Endodermal cell (in vitro differentiated cells): ENCODE data around the gene GRIK4. TPM values are rescaled to one million over a fixed set of nuclear protein-coding genes. Genes with fewer than 3 reads are reported as not detected.

Experiments used
- DNase-seq: peaks from one replicate; pipeline ENCODE4 v3.0.0-alpha.2; 2017
- H3K27ac ChIP-seq: 2 replicates; pipeline ENCODE4 v1.5.1; 2013; ENCODE audit warnings: mild to moderate bottlenecking, low read depth, low read length, moderate library complexity
- H3K27me3 ChIP-seq: 2 replicates; pipeline ENCODE4 v1.6.1; 2013; ENCODE audit warnings: mild to moderate bottlenecking, low read length, moderate library complexity; ENCODE audit not compliant: insufficient read depth, control insufficient read depth, poor library complexity, severe bottlenecking
- H3K36me3 ChIP-seq: 2 replicates; pipeline ENCODE4 v1.7.0; 2013; ENCODE audit warnings: mild to moderate bottlenecking, low read length, moderate library complexity; ENCODE audit not compliant: control insufficient read depth, insufficient read depth
- H3K4me1 ChIP-seq: one replicate; pipeline ENCODE4 v1.7.0; 2013; ENCODE audit warnings: low read length; ENCODE audit not compliant: control insufficient read depth, insufficient read depth
- H3K4me3 ChIP-seq: 2 replicates; pipeline ENCODE4 v1.5.1; 2013; ENCODE audit warnings: mild to moderate bottlenecking, low read length, moderate library complexity
- H3K9ac ChIP-seq: 2 replicates; pipeline ENCODE4 v1.6.1; 2013; ENCODE audit warnings: mild to moderate bottlenecking, low read length, moderate library complexity; ENCODE audit not compliant: poor library complexity, severe bottlenecking; ENCODE audit errors: extremely low read depth
- H3K9me3 ChIP-seq: 2 replicates; pipeline ENCODE4 v1.6.1; 2013; ENCODE audit warnings: mild to moderate bottlenecking, low read length, moderate library complexity; ENCODE audit not compliant: control insufficient read depth
- H3K27ac Mint-ChIP-seq: 2 replicates; pipeline ENCODE4 v1.8.0; 2020; ENCODE audit warnings: mixed read lengths
- H3K27me3 Mint-ChIP-seq: 2 replicates; pipeline ENCODE4 v1.8.0; 2021; ENCODE audit warnings: mild to moderate bottlenecking, mixed read lengths; ENCODE audit not compliant: insufficient read depth
- H3K36me3 Mint-ChIP-seq: 2 replicates; pipeline ENCODE4 v1.8.0; 2020; ENCODE audit warnings: low read depth, mixed read lengths
- H3K4me1 Mint-ChIP-seq: 2 replicates; pipeline ENCODE4 v1.8.0; 2020; ENCODE audit warnings: mixed read lengths
- H3K4me3 Mint-ChIP-seq: 2 replicates; pipeline ENCODE4 v1.8.0; 2020; ENCODE audit warnings: mild to moderate bottlenecking, moderate library complexity, mixed read lengths
- H3K9me3 Mint-ChIP-seq: 2 replicates; pipeline ENCODE4 v1.8.0; 2020; ENCODE audit warnings: mild to moderate bottlenecking, mixed read lengths
- CTCF ChIP-seq: fragments of 200-600 bp; sonication (generic); conservative IDR thresholded peaks from 2 replicates; pipeline ENCODE4 v1.5.0; 2021; ENCODE audit warnings: antibody characterized with exemption, mild to moderate bottlenecking
- WGBS, 2 experiments: methylation state at CpG; one replicate each; pipeline versions ENCODE4 v1.1.5 to v1.1.7; 2013; ENCODE audit warnings: missing lambda C conversion rate in 2 of 2, mixed read lengths in 1 of 2; ENCODE audit not compliant: insufficient coverage in 1 of 2, insufficient read length in 1 of 2; 5-methylcytosine and 5-hydroxymethylcytosine counted together
- total RNA-seq, 2 donors: library from RNA; stranded (reverse); fragmentation: NEBNext Ultra II Directional in 1 of 2; extraction: Animal tissue kit (Norgen Biotek cat#: 25700) in 1 of 2; gene quantifications; 2 replicates in 1 of 2; 3 replicates in 1 of 2; pipeline ENCODE4 v1.2.1, GENCODE V29; 2021

GRIK4 gene
- total RNA-seq, 2 donors from 2014 or later = 1.7 to 3.5 TPM

- peaks cover 8% of the 10 kb centered on the region for H3K9me3 Mint-ChIP-seq
Observed at GRCh38 chr11:120723751-120724150, 212.2 kb downstream of the GRIK4 start.

GRCh38 chr11:120727752-120728151 lies 216.2 kb downstream of the GRIK4 start:
- Histone ChIP-seq H3K4me3 (no peak overlapping the region), H3K27me3 (no peaks in the 10 kb centered on the region), H3K4me1 (no peaks in the 10 kb centered on the region), H3K36me3 (no peaks in the 10 kb centered on the region), H3K9me3 (peaks cover 20% of the 10 kb centered on the region), H3K9ac (no peak overlapping the region), H3K27ac (no peak overlapping the region)
- no peak for DNase-seq
- no peak for TF ChIP-seq CTCF
- Mint-ChIP-seq H3K9me3 (peaks cover 12% of the 10 kb centered on the region), H3K27me3 (peaks cover 6% of the 10 kb centered on the region), H3K36me3 (no peaks in the 10 kb centered on the region), H3K4me1 (no peaks in the 10 kb centered on the region), H3K27ac (no peak overlapping the region), H3K4me3 (no peak overlapping the region)

More at GRCh38 chr11:120723751-120724150, 212.2 kb downstream of the GRIK4 start:
- peaks cover 20% of the 10 kb centered on the region for H3K9me3 ChIP-seq
- TF ChIP-seq CTCF = no peak
- Mint-ChIP-seq H3K4me1 (peaks cover 13% of the 10 kb centered on the region), H3K36me3 (no peaks in the 10 kb centered on the region), H3K4me3 (no peak overlapping the region), H3K27ac (no peak overlapping the region), H3K27me3 (peaks cover 7% of the 10 kb centered on the region)
- no peak for DNase-seq
- no peak overlapping the region for H3K9ac ChIP-seq
- no peaks in the 10 kb centered on the region for H3K27me3 ChIP-seq
- H3K4me1 ChIP-seq = peaks cover 6% of the 10 kb centered on the region
- no peaks in the 10 kb centered on the region for H3K36me3 ChIP-seq
- H3K27ac ChIP-seq = no peak overlapping the region
- 86 to 87% methylated on average over 3 to 4 of the region's 4 CpGs for WGBS, 2 experiments
- H3K4me3 ChIP-seq = no peak overlapping the region

GRCh38 chr11:120735035-120735434 lies 223.5 kb downstream of the GRIK4 start:
- Mint-ChIP-seq H3K4me3 (no peak overlapping the region), H3K36me3 (no peaks in the 10 kb centered on the region), H3K27ac (no peak overlapping the region), H3K9me3 (no peaks in the 10 kb centered on the region), H3K27me3 (peaks cover 5% of the 10 kb centered on the region), H3K4me1 (no peaks in the 10 kb centered on the region)
- Histone ChIP-seq H3K9me3 (no peaks in the 10 kb centered on the region), H3K4me1 (no peaks in the 10 kb centered on the region), H3K9ac (no peak overlapping the region), H3K4me3 (no peak overlapping the region), H3K27me3 (no peaks in the 10 kb centered on the region), H3K36me3 (no peaks in the 10 kb centered on the region), H3K27ac (no peak overlapping the region)
- no peak for TF ChIP-seq CTCF
- 68 to 100% methylated on average over 1 to 4 of the region's 4 CpGs for WGBS, 2 experiments
- no peak for DNase-seq
